ENCODE data around the gene HMGN5.

Gene HMGN5

DNA sequence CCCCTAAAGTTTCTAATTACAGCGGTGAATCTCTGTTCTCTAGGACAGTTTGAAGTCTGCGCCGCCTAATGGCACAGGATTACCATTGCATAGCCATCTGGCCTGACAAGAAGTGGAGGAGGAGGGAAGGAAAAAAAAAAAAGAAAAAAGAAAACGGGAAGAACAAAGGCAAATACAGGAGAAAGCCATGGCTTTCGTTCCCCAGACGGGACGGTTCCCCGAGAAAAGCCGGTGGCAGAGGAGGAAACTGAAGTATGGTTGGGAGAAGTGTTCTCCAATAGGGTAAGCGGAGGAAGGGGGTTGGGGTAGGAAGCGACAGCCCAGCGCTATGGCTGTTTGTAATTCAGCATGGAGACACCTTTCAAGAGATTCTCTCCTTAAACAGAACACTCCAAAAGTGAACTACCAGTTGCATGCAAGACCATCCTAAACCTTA lies 80.8 kb downstream of the HMGN5 start:
- no peak for TF ChIP-seq TOX (CRISPR knock-in tag; IDR thresholded peaks at IDR 0.05; ENCODE audit: borderline replicate concordance)
- TF ChIP-seq, protein P1, sequence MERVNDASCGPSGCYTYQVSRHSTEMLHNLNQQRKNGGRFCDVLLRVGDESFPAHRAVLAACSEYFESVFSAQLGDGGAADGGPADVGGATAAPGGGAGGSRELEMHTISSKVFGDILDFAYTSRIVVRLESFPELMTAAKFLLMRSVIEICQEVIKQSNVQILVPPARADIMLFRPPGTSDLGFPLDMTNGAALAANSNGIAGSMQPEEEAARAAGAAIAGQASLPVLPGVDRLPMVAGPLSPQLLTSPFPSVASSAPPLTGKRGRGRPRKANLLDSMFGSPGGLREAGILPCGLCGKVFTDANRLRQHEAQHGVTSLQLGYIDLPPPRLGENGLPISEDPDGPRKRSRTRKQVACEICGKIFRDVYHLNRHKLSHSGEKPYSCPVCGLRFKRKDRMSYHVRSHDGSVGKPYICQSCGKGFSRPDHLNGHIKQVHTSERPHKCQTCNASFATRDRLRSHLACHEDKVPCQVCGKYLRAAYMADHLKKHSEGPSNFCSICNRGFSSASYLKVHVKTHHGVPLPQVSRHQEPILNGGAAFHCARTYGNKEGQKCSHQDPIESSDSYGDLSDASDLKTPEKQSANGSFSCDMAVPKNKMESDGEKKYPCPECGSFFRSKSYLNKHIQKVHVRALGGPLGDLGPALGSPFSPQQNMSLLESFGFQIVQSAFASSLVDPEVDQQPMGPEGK (CRISPR knock-in tag; IDR thresholded peaks at IDR 0.05; ENCODE audit: borderline replicate concordance), result no peak
- no peak for TF ChIP-seq ESRRG (CRISPR knock-in tag; IDR thresholded peaks at IDR 0.05)
- TF ChIP-seq ARNTL (CRISPR knock-in tag; IDR thresholded peaks at IDR 0.05; ENCODE audit: borderline replicate concordance, low read depth), result no peak
- no peak for TF ChIP-seq PPARA (CRISPR knock-in tag; IDR thresholded peaks at IDR 0.05; ENCODE audit: borderline replicate concordance)
- TF ChIP-seq TCF4 (CRISPR knock-in tag; IDR thresholded peaks at IDR 0.05; ENCODE audit: borderline replicate concordance), result no peak
- no peak for TF ChIP-seq SNAI2 (CRISPR knock-in tag; IDR thresholded peaks at IDR 0.05)
- no peak for TF ChIP-seq ZFP30 (CRISPR knock-in tag; IDR thresholded peaks at IDR 0.05)
- TF ChIP-seq, protein P2, sequence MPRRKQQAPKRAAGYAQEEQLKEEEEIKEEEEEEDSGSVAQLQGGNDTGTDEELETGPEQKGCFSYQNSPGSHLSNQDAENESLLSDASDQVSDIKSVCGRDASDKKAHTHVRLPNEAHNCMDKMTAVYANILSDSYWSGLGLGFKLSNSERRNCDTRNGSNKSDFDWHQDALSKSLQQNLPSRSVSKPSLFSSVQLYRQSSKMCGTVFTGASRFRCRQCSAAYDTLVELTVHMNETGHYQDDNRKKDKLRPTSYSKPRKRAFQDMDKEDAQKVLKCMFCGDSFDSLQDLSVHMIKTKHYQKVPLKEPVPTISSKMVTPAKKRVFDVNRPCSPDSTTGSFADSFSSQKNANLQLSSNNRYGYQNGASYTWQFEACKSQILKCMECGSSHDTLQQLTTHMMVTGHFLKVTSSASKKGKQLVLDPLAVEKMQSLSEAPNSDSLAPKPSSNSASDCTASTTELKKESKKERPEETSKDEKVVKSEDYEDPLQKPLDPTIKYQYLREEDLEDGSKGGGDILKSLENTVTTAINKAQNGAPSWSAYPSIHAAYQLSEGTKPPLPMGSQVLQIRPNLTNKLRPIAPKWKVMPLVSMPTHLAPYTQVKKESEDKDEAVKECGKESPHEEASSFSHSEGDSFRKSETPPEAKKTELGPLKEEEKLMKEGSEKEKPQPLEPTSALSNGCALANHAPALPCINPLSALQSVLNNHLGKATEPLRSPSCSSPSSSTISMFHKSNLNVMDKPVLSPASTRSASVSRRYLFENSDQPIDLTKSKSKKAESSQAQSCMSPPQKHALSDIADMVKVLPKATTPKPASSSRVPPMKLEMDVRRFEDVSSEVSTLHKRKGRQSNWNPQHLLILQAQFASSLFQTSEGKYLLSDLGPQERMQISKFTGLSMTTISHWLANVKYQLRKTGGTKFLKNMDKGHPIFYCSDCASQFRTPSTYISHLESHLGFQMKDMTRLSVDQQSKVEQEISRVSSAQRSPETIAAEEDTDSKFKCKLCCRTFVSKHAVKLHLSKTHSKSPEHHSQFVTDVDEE (CRISPR knock-in tag; IDR thresholded peaks at IDR 0.05), result no peak
- TF ChIP-seq, protein P3, sequence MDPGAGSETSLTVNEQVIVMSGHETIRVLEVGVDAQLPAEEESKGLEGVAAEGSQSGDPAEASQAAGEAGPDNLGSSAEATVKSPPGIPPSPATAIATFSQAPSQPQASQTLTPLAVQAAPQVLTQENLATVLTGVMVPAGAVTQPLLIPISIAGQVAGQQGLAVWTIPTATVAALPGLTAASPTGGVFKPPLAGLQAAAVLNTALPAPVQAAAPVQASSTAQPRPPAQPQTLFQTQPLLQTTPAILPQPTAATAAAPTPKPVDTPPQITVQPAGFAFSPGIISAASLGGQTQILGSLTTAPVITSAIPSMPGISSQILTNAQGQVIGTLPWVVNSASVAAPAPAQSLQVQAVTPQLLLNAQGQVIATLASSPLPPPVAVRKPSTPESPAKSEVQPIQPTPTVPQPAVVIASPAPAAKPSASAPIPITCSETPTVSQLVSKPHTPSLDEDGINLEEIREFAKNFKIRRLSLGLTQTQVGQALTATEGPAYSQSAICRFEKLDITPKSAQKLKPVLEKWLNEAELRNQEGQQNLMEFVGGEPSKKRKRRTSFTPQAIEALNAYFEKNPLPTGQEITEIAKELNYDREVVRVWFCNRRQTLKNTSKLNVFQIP (CRISPR knock-in tag; IDR thresholded peaks at IDR 0.05; ENCODE audit: borderline replicate concordance, low read depth), result no peak
- no peak for TF ChIP-seq ZNF8 (CRISPR knock-in tag; IDR thresholded peaks at IDR 0.05)
- TF ChIP-seq BACH2 (CRISPR knock-in tag; IDR thresholded peaks at IDR 0.05; ENCODE audit: borderline replicate concordance), result no peak
- no peak for TF ChIP-seq ISL1 (CRISPR knock-in tag; IDR thresholded peaks at IDR 0.05)
- ATAC-seq, result peak; percentile 86

DNA sequence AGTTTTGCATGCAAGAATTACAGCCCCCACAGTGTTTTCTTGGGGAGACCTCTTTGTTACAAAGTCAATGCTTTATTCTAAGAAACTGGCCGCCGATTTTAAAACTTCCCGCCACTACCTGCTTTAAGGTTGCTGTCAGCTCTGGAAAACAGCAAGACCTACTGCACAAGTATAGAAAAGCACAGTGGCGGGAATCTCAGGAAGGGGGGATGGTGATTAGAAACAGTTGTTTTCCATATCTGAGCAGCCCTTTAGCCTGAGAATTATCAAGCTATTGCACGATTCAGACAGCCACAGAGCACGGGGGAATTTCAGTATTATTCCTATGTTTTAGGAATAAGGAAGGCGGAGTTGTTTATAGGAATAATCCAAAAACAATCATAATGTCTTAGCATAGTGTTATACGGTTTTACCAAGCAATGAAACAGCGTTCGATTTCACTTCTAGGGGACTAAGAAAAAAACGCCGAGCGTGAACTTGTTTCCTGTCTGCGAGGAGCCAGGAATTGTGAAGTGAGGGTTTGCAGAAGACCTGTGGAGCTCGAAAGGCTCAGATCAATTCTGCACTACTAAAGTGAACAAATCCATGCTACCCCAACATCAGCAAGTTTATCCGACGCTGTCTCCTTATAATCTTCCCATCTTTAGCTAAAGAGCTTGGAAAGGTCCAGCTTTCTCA lies 81.3 kb downstream of the HMGN5 start:
- peak; percentile 43 for ATAC-seq
- no peak for TF ChIP-seq CSDC2 (CRISPR knock-in tag; IDR thresholded peaks at IDR 0.05)
- TF ChIP-seq ZFP30 (CRISPR knock-in tag; IDR thresholded peaks at IDR 0.05), result no peak

- no peak for ATAC-seq
- TF ChIP-seq, protein P2 (CRISPR knock-in tag; IDR thresholded peaks at IDR 0.05), result no peak
- TF ChIP-seq ISL1 (CRISPR knock-in tag; IDR thresholded peaks at IDR 0.05) (no peak), ZNF565 (CRISPR knock-in tag; conservative IDR thresholded peaks at IDR 0.05; ENCODE audit: low read depth) (no peak), GLIS3 (CRISPR knock-in tag; IDR thresholded peaks at IDR 0.05) (no peak), ARNTL (CRISPR knock-in tag; IDR thresholded peaks at IDR 0.05; ENCODE audit: borderline replicate concordance, low read depth) (no peak), PPARA (CRISPR knock-in tag; IDR thresholded peaks at IDR 0.05; ENCODE audit: borderline replicate concordance) (no peak), ZC3H10 (CRISPR knock-in tag; IDR thresholded peaks at IDR 0.05) (no peak), SNAI2 (CRISPR knock-in tag; IDR thresholded peaks at IDR 0.05) (no peak), ZNF70 (CRISPR knock-in tag; IDR thresholded peaks at IDR 0.05) (no peak), OSR1 (CRISPR knock-in tag; IDR thresholded peaks at IDR 0.05) (no peak), RARB (CRISPR knock-in tag; IDR thresholded peaks at IDR 0.05) (no peak), BACH2 (CRISPR knock-in tag; IDR thresholded peaks at IDR 0.05; ENCODE audit: borderline replicate concordance) (no peak), ESRRG (CRISPR knock-in tag; IDR thresholded peaks at IDR 0.05) (no peak), CSDC2 (CRISPR knock-in tag; IDR thresholded peaks at IDR 0.05) (no peak), ZFP30 (CRISPR knock-in tag; IDR thresholded peaks at IDR 0.05) (no peak), TCF4 (CRISPR knock-in tag; IDR thresholded peaks at IDR 0.05; ENCODE audit: borderline replicate concordance) (no peak)
- TF ChIP-seq, protein P4, sequence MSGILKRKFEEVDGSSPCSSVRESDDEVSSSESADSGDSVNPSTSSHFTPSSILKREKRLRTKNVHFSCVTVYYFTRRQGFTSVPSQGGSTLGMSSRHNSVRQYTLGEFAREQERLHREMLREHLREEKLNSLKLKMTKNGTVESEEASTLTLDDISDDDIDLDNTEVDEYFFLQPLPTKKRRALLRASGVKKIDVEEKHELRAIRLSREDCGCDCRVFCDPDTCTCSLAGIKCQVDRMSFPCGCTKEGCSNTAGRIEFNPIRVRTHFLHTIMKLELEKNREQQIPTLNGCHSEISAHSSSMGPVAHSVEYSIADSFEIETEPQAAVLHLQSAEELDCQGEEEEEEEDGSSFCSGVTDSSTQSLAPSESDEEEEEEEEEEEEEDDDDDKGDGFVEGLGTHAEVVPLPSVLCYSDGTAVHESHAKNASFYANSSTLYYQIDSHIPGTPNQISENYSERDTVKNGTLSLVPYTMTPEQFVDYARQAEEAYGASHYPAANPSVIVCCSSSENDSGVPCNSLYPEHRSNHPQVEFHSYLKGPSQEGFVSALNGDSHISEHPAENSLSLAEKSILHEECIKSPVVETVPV (CRISPR knock-in tag; IDR thresholded peaks at IDR 0.05), result no peak
- TF ChIP-seq, protein P3 (CRISPR knock-in tag; IDR thresholded peaks at IDR 0.05; ENCODE audit: borderline replicate concordance, low read depth), result no peak
- TF ChIP-seq, protein P5, sequence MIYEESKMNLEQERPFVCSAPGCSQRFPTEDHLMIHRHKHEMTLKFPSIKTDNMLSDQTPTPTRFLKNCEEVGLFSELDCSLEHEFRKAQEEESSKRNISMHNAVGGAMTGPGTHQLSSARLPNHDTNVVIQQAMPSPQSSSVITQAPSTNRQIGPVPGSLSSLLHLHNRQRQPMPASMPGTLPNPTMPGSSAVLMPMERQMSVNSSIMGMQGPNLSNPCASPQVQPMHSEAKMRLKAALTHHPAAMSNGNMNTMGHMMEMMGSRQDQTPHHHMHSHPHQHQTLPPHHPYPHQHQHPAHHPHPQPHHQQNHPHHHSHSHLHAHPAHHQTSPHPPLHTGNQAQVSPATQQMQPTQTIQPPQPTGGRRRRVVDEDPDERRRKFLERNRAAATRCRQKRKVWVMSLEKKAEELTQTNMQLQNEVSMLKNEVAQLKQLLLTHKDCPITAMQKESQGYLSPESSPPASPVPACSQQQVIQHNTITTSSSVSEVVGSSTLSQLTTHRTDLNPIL (CRISPR knock-in tag; IDR thresholded peaks at IDR 0.05; ENCODE audit: low read depth), result no peak
These were observed 87.0 kb downstream of the HMGN5 start for GRCh38 chrX:81114757-81115156.

Measured in SK-N-SH treated with all-trans-retinoic acid at 6 μM for 48 hours (cell line).